K562 (cell line): Measurements from ENCODE around the gene PDE4A. TPM values are rescaled to one million over a fixed set of nuclear protein-coding genes. Genes with fewer than 3 reads are reported as not detected.

Source experiments
- AFF4 ChIP-seq: sonication (generic); formaldehyde crosslinking; IDR thresholded peaks from 2 replicates; pipeline ENCODE4 v1.8.0; 2023; ENCODE audit warnings: mild to moderate bottlenecking, missing genetic modification reagents
- BCOR ChIP-seq: fragments of 450-650 bp; IDR thresholded peaks from 2 replicates; pipeline ENCODE4 v1.6.1; 2016
- HNRNPL ChIP-seq: fragments of 200-400 bp; formaldehyde crosslinking; IDR thresholded peaks from 2 replicates; pipeline ENCODE4 v1.6.1; 2017; ENCODE audit warnings: low read depth, mild to moderate bottlenecking, low read length
- NCOA2 ChIP-seq, 2 experiments: fragments of 450-650 bp; IDR thresholded peaks; 2 replicates each; pipeline ENCODE4 v1.6.1; 2018; ENCODE audit warnings: mild to moderate bottlenecking in 2 of 2, moderate library complexity in 1 of 2; ENCODE audit not compliant: partially characterized antibody in 2 of 2
- NONO ChIP-seq, 2 experiments: fragments of 200-400 bp in 1 of 2; fragments of 450-650 bp in 1 of 2; formaldehyde crosslinking in 1 of 2; IDR thresholded peaks; 2 replicates each; pipeline ENCODE4 v1.6.1; 2017; ENCODE audit warnings: low read depth in 2 of 2, mild to moderate bottlenecking in 2 of 2, moderate library complexity in 2 of 2, low read length in 1 of 2
- RBFOX2 ChIP-seq: fragments of 200-400 bp; formaldehyde crosslinking; IDR thresholded peaks from 2 replicates; pipeline ENCODE4 v1.6.1; 2017; ENCODE audit warnings: low read depth, mild to moderate bottlenecking, low read length, moderate library complexity
- SP2 ChIP-seq: IDR thresholded peaks from 2 replicates; pipeline ENCODE4 v1.6.1; 2011; ENCODE audit warnings: mild to moderate bottlenecking, low read depth, low read length, moderate library complexity; ENCODE audit not compliant: poor library complexity, severe bottlenecking; ENCODE audit errors: extremely low read depth
- SREBF2 ChIP-seq: sonication (generic); formaldehyde crosslinking; IDR thresholded peaks from 2 replicates; pipeline ENCODE4 v1.4.0; 2020; ENCODE audit warnings: mild to moderate bottlenecking, missing genetic modification reagents
- ZFP30 ChIP-seq: fragments of 250-450 bp; sonication (Bioruptor Pico); IDR thresholded peaks from 2 replicates; pipeline ENCODE4 v1.8.0; 2022; ENCODE audit warnings: moderate library complexity, mild to moderate bottlenecking, inconsistent platforms, borderline replicate concordance
- ZFP36 ChIP-seq: fragments of 150-350 bp; IDR thresholded peaks from 2 replicates; pipeline ENCODE4 v1.6.1; 2018; ENCODE audit warnings: low read length, low read depth; ENCODE audit not compliant: partially characterized antibody
- ZNF436 ChIP-seq: fragments of 250-450, 450-650 bp; sonication (Bioruptor Pico); formaldehyde crosslinking; IDR thresholded peaks from 2 replicates; pipeline ENCODE4 v1.7.0; 2020; ENCODE audit warnings: mild to moderate bottlenecking
- polyA plus RNA-seq, 8 experiments: library from polyadenylated mRNA; depleted of rRNA in 4 of 8; stranded (reverse) in 5 of 8; unstranded in 3 of 8; fragments of >200 nt; fragmentation: Nextera tagmentation in 2 of 8; fragmentation: Illumina TruSeq in 1 of 8; extraction: Ambion mirVana in 2 of 8; extraction: Trizol in 1 of 8; gene quantifications; 2 replicates each; pipeline versions ENCODE4 v1.2.1 to v1.2.3, GENCODE V29; 2011 to 2014; ENCODE audit warnings: inconsistent platforms in 1 of 8, missing spikeins in 1 of 8
- total RNA-seq, 7 experiments: library from RNA; depleted of rRNA in 6 of 7; stranded (reverse); fragments of >200 nt in 6 of 7; fragmentation: Illumina TruSeq in 2 of 7; extraction: Trizol in 2 of 7; gene quantifications; 2 replicates each; pipeline versions ENCODE4 v1.2.1 to v1.2.3, GENCODE V29; 2011 to 2021; ENCODE audit warnings: low replicate concordance in 1 of 7
- TF ChIP-seq, protein P1 (sequence below): sonication (generic); formaldehyde crosslinking; IDR thresholded peaks from 2 replicates; pipeline ENCODE4 v1.8.1; 2023; ENCODE audit warnings: mild to moderate bottlenecking, missing genetic modification reagents
- TF ChIP-seq, protein P2 (sequence below): conservative IDR thresholded peaks from 2 replicates; pipeline ENCODE4 v1.6.1; 2011; ENCODE audit warnings: low read depth, mild to moderate bottlenecking, low read length; ENCODE audit not compliant: control insufficient read depth

PDE4A gene
- total and polyA plus RNA-seq, 9 of the 15 experiments (the other 6 are each of a cell fraction or from before 2014, with no cell fraction given), result 0.66 to 26.9 (median 4.6) TPM

GRCh38 chr19:10430505-10431253, 10.3 kb downstream of the PDE4A start (continued):
- TF ChIP-seq, protein P1, sequence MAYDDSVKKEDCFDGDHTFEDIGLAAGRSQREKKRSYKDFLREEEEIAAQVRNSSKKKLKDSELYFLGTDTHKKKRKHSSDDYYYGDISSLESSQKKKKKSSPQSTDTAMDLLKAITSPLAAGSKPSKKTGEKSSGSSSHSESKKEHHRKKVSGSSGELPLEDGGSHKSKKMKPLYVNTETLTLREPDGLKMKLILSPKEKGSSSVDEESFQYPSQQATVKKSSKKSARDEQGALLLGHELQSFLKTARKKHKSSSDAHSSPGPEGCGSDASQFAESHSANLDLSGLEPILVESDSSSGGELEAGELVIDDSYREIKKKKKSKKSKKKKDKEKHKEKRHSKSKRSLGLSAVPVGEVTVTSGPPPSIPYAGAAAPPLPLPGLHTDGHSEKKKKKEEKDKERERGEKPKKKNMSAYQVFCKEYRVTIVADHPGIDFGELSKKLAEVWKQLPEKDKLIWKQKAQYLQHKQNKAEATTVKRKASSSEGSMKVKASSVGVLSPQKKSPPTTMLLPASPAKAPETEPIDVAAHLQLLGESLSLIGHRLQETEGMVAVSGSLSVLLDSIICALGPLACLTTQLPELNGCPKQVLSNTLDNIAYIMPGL, result no peak
- TF ChIP-seq RBFOX2, result peak; percentile 56
- 0 out of 2 replicates have a peak, but pooled peaks have one; percentile 4 for TF ChIP-seq HNRNPL
- TF ChIP-seq, protein P2, sequence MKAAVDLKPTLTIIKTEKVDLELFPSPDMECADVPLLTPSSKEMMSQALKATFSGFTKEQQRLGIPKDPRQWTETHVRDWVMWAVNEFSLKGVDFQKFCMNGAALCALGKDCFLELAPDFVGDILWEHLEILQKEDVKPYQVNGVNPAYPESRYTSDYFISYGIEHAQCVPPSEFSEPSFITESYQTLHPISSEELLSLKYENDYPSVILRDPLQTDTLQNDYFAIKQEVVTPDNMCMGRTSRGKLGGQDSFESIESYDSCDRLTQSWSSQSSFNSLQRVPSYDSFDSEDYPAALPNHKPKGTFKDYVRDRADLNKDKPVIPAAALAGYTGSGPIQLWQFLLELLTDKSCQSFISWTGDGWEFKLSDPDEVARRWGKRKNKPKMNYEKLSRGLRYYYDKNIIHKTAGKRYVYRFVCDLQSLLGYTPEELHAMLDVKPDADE, result 0 out of 2 replicates have a peak, but pooled peaks have one; percentile 36
- TF ChIP-seq ZFP30 (CRISPR knock-in tag), result no peak
- no peak for TF ChIP-seq NCOA2 (IDR thresholded peaks at IDR 0.05; ENCODE audit: partially characterized antibody in 2 of 2)
- 0 out of 2 replicates have a peak, but pooled peaks have one; percentile 74 for TF ChIP-seq AFF4 (CRISPR knock-in tag)
- no peak for TF ChIP-seq SREBF2 (CRISPR knock-in tag)
- TF ChIP-seq ZNF436, result peak; percentile 84
- peak in 1 of 2 experiments; percentile 52; a peak in 1 of 4 replicates for TF ChIP-seq NONO (IDR thresholded peaks at IDR 0.05; ENCODE audit: low read depth in 2 of 2, low read length in 1 of 2)
- TF ChIP-seq ZFP36, result peak; percentile 98
- TF ChIP-seq BCOR, result no peak
- no peak for TF ChIP-seq SP2
- TF ChIP-seq, all 486 proteins: peak for 49
